Right lobe of liver (tissue), 4 donors: ENCODE results near the gene FLAD1.

Source experiments
- CTCF ChIP-seq, 4 donors: fragments of 200-600 bp in 3 of 4; fragments of 450-650 bp in 1 of 4; IDR thresholded peaks; one replicate each; pipeline versions ENCODE4 v1.5.1 to v1.8.0; 2016 to 2022; ENCODE audit warnings: antibody characterized with exemption in 4 of 4, mild to moderate bottlenecking in 2 of 4
- POLR2A ChIP-seq: fragments of 450-650 bp; IDR thresholded peaks from one replicate; pipeline ENCODE4 v1.6.1; 2017; ENCODE audit warnings: antibody characterized with exemption, mild to moderate bottlenecking
- donor health status: DM: no; HTN: no; CAD: no.
- donor health status: DM: no; HTN: no; CAD: no.
- donor health status: DM: no; HTN: yes; CAD: no.

- TF ChIP-seq CTCF (IDR thresholded peaks at IDR 0.05) (no peak), POLR2A (no peak)
These were observed 44.3 kb upstream of the FLAD1 start for GRCh38 chr1:154938604-154939399.
